Stimulated activated CD8-positive, alpha-beta memory T cell treated with anti-CD3 and anti-CD28 coated beads, Interleukin-12 subunit alpha, Interleukin-12 subunit beta, amount 100 ng/mL, for 4 hours (primary cell): ENCODE data around the gene AUTS2.

Source experiments
- DNase-seq: peaks from one replicate; pipeline ENCODE4 v3.0.0-alpha.2; 2020; ENCODE audit warnings: low read depth

Gene AUTS2

GRCh38 chr7:69656890-69657289, 58.6 kb downstream of the AUTS2 start:
- no peak for DNase-seq

- DNase-seq = no peak
These were observed 59.1 kb downstream of the AUTS2 start for GRCh38 chr7:69657331-69657730.

GRCh38 chr7:69657985-69658384, 59.7 kb downstream of the AUTS2 start:
- DNase-seq = no peak

- no peak for DNase-seq
These were observed 61.7 kb downstream of the AUTS2 start for GRCh38 chr7:69659983-69660382.

- no peak for DNase-seq
These were observed 63.1 kb downstream of the AUTS2 start for GRCh38 chr7:69661342-69661741.

- DNase-seq = no peak
These were observed 65.9 kb downstream of the AUTS2 start for GRCh38 chr7:69663911-69664832.

- no peak for DNase-seq
These were observed 67.1 kb downstream of the AUTS2 start for GRCh38 chr7:69665369-69665768.

GRCh38 chr7:69668339-69668870, 70.1 kb downstream of the AUTS2 start:
- no peak for DNase-seq

GRCh38 chr7:69670701-69671100, 72.4 kb downstream of the AUTS2 start:
- DNase-seq = no peak

- no peak for DNase-seq
These were observed 74.8 kb downstream of the AUTS2 start for GRCh38 chr7:69673074-69673473.

GRCh38 chr7:69674701-69675182, 76.5 kb downstream of the AUTS2 start:
- DNase-seq = no peak

- no peak for DNase-seq
These were observed 78.0 kb downstream of the AUTS2 start for GRCh38 chr7:69676247-69676646.

- no peak for DNase-seq
These were observed 79.0 kb downstream of the AUTS2 start for GRCh38 chr7:69677054-69677852.

- DNase-seq = no peak
These were observed 79.7 kb downstream of the AUTS2 start for GRCh38 chr7:69677881-69678493.

- DNase-seq = no peak
These were observed 80.4 kb downstream of the AUTS2 start for GRCh38 chr7:69678494-69679187.

GRCh38 chr7:69681181-69681580, 82.9 kb downstream of the AUTS2 start:
- DNase-seq = no peak

- no peak for DNase-seq
These were observed 84.2 kb downstream of the AUTS2 start for GRCh38 chr7:69682518-69682917.

GRCh38 chr7:69683002-69683401, 84.7 kb downstream of the AUTS2 start:
- DNase-seq = no peak

GRCh38 chr7:69684369-69685292, 86.4 kb downstream of the AUTS2 start:
- no peak for DNase-seq

- DNase-seq = no peak
These were observed 87.0 kb downstream of the AUTS2 start for GRCh38 chr7:69685293-69685631.

- no peak for DNase-seq
These were observed 88.1 kb downstream of the AUTS2 start for GRCh38 chr7:69686366-69686765.
